ENCODE data around the gene URAD.
"Not testable (repeated sequence)": the region's sequence is repeated elsewhere in the genome, so short reads cannot be mapped to it uniquely, and the experiment has no call there.

Gene URAD

GRCh38 chr13:27988520-27988919 is at the start of gene URAD:
Gene URAD (minus strand): TSS chr13:27988693. CDS start chr13:27988637, 56 bp downstream.
- Histone ChIP-seq H3K27ac (no peak within 1 kb of the TSS), H3K4me3 (ENCODE audit: low read depth, low read length) (no peak within 1 kb of the TSS), H3K9me3 (ENCODE audit: severe bottlenecking) (no peaks in the 10 kb centered on the region), H3K36me3 (no peaks in the 10 kb centered on the region), H3K27me3 (ENCODE audit: insufficient read depth, low read depth, severe bottlenecking) (peaks cover 88% of the 10 kb centered on the region)
- TF ChIP-seq, protein P1, sequence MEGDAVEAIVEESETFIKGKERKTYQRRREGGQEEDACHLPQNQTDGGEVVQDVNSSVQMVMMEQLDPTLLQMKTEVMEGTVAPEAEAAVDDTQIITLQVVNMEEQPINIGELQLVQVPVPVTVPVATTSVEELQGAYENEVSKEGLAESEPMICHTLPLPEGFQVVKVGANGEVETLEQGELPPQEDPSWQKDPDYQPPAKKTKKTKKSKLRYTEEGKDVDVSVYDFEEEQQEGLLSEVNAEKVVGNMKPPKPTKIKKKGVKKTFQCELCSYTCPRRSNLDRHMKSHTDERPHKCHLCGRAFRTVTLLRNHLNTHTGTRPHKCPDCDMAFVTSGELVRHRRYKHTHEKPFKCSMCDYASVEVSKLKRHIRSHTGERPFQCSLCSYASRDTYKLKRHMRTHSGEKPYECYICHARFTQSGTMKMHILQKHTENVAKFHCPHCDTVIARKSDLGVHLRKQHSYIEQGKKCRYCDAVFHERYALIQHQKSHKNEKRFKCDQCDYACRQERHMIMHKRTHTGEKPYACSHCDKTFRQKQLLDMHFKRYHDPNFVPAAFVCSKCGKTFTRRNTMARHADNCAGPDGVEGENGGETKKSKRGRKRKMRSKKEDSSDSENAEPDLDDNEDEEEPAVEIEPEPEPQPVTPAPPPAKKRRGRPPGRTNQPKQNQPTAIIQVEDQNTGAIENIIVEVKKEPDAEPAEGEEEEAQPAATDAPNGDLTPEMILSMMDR (IDR thresholded peaks at IDR 0.05; ENCODE audit: low read depth, low read length): no peak
- DNase-seq: no peak

DNA sequence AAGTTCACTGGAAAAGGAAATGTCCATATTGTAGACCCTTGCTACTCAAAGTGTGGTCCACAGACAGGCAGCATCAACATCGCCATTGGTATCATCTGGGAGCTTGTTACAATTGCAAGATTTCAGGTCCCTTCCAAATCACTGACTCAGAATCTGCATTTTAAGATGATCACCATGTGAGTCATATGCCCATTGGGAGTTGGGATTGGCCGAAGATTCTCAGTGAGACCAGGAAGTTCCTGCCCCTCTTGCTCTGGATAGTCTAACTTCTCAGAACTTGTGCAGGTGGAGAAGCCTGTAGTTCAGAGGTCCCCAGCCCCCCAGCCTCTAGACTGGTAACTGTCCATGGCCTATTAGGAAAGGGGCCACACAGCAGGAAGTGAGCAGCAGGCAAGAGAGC is 48.9 kb upstream of the URAD start:
- TF ChIP-seq, protein P1 (IDR thresholded peaks at IDR 0.05; ENCODE audit: low read depth, low read length): no peak
- Histone ChIP-seq H3K36me3 (no peaks in the 10 kb centered on the region), H3K27me3 (ENCODE audit: insufficient read depth, low read depth, severe bottlenecking) (peaks cover 75% of the 10 kb centered on the region), H3K27ac (no peak overlapping the region), H3K4me3 (ENCODE audit: low read depth, low read length) (no peak overlapping the region), H3K9me3 (ENCODE audit: severe bottlenecking) (peaks cover 18% of the 10 kb centered on the region)
- no peak for DNase-seq

GRCh38 chr13:28035146-28035782 is 46.8 kb upstream of the URAD start:
- no peak overlapping the region for H3K27ac ChIP-seq
- TF ChIP-seq, protein P1 (IDR thresholded peaks at IDR 0.05; ENCODE audit: low read depth, low read length): no peak
- no peak overlapping the region for H3K4me3 ChIP-seq (ENCODE audit: low read depth, low read length)
- no peaks in the 10 kb centered on the region for H3K36me3 ChIP-seq
- no peak for DNase-seq
- peaks cover 19% of the 10 kb centered on the region for H3K9me3 ChIP-seq (ENCODE audit: severe bottlenecking)
- H3K27me3 ChIP-seq (ENCODE audit: insufficient read depth, low read depth, severe bottlenecking): peaks cover 76% of the 10 kb centered on the region

- TF ChIP-seq, protein P1 (IDR thresholded peaks at IDR 0.05; ENCODE audit: low read depth, low read length): no peak
- Histone ChIP-seq H3K4me3 (ENCODE audit: low read depth, low read length) (no peak overlapping the region), H3K36me3 (no peaks in the 10 kb centered on the region), H3K27me3 (ENCODE audit: insufficient read depth, low read depth, severe bottlenecking) (peaks cover 79% of the 10 kb centered on the region), H3K27ac (no peak overlapping the region), H3K9me3 (ENCODE audit: severe bottlenecking) (peaks cover 17% of the 10 kb centered on the region)
- DNase-seq: no peak
Observed at GRCh38 chr13:28033894-28034655, 45.6 kb upstream of the URAD start.

GRCh38 chr13:28032438-28032837 is 43.9 kb upstream of the URAD start:
- peaks cover 83% of the 10 kb centered on the region for H3K27me3 ChIP-seq (ENCODE audit: insufficient read depth, low read depth, severe bottlenecking)
- not testable (repeated sequence) for H3K36me3 ChIP-seq; DNase-seq; H3K4me3 ChIP-seq (ENCODE audit: low read depth, low read length); H3K9me3 ChIP-seq (ENCODE audit: severe bottlenecking); H3K27ac ChIP-seq

DNA sequence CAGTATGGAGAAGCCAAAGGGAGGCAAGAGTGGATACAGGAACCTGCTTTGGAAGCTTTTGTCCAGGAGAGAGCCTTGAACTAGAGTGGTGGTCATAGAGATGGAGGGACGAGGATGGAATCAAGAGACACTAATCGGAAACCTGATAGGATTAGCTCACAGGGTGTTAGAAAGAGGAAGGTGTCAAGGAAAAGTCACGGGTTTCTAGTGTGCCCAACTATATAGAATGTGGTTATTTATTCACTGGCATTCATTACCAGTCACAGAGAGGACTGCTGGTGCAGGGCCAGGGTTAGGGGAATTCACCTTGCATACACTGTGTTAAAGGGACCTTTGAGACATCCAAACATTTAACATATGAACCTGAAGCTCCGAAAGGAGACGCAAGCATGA is 43.4 kb upstream of the URAD start:
- TF ChIP-seq, protein P1 (IDR thresholded peaks at IDR 0.05; ENCODE audit: low read depth, low read length): no peak

More for the DNA sequence above, 43.4 kb upstream of the URAD start:
- no peak overlapping the region for H3K4me3 ChIP-seq (ENCODE audit: low read depth, low read length)
- H3K27ac ChIP-seq: no peak overlapping the region
- no peak for DNase-seq
- peaks cover 2% of the 10 kb centered on the region for H3K9me3 ChIP-seq (ENCODE audit: severe bottlenecking)
- peaks cover 83% of the 10 kb centered on the region for H3K27me3 ChIP-seq (ENCODE audit: insufficient read depth, low read depth, severe bottlenecking)
- H3K36me3 ChIP-seq: no peaks in the 10 kb centered on the region
